Embryonic facial prominence (tissue), 1 donor: ENCODE results near the gene FIBCD1.

ENCODE experiments used
- DNase-seq: peaks from one replicate; pipeline ENCODE4 v3.0.0-alpha.2; 2016; ENCODE audit errors: extremely low spot score

Gene FIBCD1

GRCh38 chr9:130936285-130937117, 2.5 kb downstream of the FIBCD1 start:
- no peak for DNase-seq

- DNase-seq = no peak
Measured at GRCh38 chr9:130935648-130936271, 3.3 kb downstream of the FIBCD1 start.

DNA sequence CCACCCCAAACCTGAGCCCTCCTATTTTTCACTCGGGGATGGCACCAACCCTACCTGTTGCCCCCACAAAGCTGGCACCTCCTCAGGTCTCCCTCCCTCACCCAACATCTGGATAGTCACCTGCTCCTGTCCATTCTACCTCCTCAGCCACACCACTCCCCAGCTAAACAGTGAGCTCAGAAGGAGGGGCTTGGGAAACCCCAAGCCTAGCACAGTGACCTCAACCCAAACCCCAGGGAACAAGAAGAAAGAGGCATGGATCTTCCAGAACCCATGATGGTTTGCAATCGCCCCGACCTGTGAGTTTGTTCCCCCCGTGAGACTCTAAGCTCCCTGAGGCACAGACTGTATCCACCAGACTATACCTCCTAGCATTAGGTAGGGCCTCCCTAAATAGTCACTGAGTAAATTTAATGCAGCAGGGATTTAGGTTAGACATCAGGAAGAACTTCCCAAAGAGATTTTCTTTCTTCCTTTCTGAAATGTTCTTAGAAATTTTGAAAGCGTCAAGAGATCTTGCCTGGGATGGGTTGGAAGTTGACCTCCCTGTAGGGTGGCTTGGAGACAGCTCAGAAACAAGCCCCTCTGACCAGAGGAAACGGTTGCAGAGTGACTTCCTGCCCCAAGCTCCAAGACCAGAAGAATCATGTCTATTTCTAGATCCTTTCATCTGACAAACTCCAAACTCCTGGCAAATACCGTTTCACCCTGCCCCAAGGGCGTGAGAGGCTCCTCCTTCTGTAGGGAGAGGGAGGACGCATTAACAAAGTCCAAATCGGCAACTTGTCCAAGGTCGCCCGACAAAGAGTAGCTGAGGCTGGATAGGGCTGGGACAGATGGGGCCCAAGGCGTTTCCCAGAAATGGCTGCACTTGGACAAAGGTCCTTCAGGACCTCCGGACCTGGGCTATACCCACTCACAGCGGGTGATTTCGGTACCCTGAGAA, 4.1 kb downstream of the FIBCD1 start:
- no peak for DNase-seq

DNA sequence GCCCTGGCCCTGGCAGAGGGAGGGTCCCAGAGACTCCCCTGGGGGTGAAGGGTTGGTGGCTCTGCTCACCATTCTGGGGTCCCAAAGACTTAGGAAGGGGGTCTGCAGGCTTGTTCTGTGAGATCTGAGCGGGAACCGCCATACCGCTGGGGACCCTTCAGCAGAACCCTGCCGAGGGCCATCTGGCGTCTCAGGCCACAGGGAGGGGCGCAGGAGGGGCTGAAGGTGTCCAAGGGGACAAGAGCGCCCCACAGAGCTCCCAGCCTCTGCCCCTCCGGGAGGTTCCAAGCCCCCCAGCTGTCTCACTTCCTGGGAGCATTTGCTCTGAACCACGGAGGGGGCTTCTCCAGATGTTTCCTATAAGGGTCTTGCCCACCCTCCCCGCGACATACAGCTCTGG, 4.8 kb downstream of the FIBCD1 start:
- DNase-seq = no peak

DNA sequence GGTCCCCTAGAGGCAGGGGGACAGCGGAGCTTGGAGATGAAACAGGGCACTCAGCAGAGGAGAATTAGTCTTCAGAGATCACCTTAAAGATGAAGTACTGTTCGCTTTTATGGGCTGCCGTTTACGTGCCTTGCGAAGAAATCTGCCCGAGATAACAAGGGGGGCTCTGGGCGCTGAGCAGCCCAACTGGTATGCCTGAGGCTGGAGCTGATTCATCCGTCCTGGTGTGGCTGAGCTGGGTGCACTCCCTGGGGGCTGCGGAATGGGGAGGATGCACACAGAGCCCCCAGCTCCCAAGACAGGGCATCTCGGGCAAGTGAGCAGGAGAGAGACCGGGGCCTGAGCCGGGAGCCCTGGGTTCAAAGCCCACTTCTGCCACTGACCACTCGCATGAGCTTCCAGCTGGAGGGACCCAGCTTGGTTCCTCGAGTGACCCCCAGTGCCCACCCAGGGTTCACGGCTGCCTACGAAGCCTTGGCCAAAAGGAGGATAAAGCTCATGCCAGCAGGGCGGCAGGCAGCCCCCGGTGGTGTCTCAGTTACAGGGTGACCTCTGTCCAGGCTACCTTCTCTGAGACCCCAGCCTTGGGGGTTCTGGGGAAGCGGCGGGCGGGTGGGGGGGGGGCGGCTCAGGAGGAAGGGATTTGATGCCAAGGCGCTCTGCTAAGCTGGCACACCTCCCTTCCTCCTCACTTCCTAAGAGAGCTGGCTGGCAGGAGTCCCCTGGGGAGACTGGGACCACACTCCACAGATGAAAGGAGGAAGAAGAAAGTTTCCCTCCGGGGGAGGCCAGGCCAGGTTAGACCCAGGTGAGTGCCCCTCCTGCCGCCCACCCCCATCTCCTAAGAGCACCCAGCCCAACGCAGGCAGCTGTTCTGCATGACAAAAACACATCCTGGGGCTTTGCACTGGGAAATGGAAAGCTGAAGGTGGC, 5.7 kb downstream of the FIBCD1 start:
- DNase-seq = no peak

DNA sequence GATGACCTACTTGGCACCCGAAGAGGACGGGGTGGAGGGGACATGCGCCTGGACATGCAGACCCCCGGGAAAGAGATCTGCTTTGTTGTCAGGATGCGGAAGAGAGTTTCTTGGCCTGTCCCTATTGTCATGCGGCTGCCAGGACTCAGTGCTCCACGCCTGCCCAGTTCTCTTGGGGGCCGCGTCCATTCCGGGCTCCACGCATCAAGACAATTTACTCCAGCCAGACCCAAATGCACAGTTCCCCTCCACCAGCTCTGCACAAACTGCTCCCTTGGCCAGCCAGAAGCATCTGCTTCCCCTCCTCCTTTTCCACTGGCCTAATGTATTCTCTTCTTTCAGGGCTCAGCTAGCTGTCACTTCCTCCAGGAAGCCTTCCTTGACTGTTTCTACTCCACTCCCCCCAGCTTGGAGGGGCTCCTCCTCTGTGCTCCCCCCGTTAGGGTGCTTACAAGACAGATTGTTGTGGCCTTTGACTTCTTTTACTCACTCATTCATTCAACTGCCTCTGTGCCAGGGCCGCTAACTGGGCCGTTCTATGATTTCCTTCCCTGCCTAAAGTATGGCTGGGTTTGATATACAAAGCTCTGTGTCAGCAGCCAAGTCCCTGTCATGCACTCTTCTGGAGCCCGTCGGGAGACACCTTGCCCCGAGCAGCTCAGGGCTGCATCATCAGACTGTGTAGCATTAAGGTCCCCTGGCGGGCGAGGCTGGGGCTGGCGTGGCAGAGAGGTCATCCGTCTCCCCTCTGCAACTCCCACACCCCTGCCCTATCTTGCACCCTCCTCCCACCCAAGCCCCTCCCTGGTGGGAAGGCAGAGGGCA, 6.6 kb downstream of the FIBCD1 start:
- no peak for DNase-seq

DNA sequence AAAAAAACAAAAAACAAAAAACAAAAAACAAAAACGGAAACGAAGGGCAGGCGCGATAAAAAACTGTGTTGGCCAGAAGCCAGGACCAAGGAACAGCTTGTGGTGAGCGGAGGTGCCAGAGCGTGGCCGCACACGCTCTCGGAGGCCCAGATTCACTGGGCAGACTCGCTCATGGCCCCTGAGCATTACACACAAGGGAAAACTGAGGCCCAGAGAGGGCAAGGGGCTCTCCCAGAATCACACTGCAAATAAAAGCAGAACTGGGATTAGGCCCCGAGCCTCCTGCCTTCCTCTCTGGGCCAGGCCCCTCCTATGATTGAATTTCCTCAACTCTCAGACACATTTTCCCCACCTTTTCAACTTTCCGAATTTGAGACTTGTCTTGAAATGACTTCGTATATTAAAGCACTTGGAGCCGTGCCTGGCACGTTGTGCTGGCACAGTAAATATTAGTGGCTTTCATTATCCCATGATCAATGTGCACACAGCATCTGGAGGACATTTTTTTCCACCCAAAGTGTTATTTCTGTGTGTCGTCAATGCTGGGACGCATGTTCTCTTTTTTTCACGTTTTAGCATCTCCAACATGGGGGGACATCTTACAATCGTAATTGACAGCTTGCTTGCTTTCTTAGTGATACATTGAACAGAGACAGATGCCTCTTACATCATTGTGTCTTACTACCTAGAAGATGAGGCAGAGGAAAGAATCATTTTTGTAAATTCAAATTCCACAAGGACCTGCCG, 7.4 kb downstream of the FIBCD1 start:
- no peak for DNase-seq

DNA sequence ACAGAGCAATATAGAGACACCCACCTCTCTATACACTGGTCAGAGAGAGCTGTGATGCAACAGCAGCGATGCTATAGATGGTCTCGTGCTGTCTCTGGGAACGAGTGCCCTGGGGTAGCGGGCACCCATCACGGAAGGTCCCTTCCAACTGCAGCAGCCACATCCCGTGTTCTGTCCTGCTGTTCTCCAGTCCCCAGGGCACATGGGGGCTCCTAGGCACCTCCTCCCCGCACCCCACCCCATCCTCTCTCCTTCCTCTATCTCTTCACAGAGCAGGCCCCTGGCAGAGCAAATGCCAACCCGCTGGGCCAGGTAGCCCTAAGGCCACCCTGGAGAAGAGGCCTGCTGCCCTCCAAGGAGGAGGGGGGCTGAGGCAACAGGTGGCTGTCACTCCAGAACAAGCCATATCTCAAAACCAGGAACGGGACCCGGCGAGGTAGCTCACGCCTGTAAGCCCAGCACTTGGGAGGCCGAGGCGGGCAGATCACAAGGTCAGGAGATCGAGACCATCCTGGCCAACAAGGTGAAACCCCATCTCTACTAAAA, 8.2 kb downstream of the FIBCD1 start:
- DNase-seq = no peak

DNA sequence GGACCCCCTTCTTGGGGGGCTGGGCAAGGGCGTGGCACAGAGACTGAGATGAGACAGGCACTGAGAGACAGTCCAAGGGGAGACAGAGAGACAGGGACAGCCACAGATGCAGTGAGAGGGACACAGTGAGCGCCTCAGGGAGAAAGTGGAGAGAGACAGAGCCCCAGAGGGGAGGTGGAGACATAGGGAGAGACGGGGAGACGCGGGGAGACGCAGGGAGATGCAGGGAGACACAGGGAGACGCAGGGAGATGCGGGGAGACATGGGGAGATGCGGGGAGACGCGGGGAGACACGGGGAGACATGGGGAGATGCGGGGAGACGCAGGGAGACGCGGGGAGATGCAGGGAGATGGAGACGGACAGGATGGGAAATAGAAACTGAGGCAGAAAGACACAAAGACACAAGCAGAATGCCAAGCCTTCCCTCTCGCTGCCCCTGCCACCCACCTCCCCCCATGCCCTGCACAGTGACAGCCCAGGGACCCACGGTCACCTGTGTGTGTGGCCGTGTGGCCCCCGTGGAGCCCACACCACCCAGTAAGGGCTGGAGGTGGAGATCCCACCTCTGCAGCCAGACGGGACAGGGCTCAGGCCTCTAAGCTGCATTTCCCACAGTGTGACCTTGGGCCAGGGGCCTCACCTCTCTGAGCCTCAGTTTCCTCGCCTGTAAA, 8.8 kb downstream of the FIBCD1 start:
- no peak for DNase-seq

DNA sequence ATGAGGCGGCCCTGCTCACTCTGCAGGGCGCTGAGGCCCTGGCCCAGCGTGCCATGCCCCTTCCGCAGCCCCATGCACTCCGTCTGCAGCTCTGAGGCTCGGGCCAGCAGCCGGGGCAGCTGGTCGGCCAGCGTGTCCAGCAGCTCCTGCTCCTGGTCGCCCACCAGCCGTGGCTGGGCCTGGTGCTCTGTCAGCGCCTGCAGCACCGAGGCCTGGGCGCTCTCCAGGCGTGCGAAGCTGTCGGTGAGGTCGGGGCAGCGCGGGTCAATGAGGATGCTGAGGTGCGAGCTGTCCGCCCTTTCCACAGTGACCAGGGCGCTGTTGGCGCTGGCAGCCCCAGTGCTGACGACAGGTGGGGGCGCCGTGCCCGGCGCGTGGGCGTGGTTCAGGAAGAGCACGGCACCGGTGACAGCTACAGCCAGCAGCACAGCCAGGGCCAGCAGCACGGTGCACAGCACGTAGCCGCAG, 9.4 kb downstream of the FIBCD1 start:
- DNase-seq = no peak

GRCh38 chr9:130927995-130928900, 10.8 kb downstream of the FIBCD1 start:
- no peak for DNase-seq

DNA sequence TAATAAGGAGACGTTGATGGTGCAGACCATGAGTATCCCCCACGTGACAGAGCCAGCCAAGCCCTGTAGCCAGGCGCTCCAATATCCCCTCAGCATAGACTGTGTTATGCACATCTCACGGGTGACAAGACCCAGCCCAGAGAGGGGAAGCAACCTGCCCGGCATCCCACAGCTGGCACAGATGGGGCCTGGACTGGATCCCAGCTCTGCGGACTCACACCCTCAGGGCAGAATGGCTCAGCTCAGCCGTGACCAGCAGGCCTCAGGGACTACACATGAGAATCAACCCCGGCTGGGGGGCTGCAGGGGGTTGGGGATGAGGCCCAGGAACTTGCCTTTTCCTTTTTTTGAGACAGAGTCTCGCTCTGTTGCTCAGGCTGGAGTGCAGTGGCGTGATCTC, 11.7 kb downstream of the FIBCD1 start:
- no peak for DNase-seq

GRCh38 chr9:130925050-130925678, 13.9 kb downstream of the FIBCD1 start:
- no peak for DNase-seq

DNA sequence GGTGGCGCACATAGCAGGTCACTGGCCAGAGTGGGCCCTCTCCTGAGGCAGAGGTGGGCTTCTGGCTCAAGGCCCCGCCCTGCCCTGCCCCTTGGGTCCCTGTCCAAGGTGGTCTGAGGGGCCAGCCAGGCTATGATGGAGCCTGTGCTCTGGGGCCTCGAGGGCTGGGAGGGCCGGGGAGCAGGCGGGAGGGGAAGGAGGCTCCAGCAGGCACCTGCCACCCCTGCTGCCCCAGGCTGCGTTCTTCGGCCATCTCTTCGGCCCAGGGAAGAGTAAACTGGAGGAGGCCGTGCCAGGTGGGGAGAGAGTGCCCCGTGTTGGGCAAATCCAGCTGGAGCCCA, 14.6 kb downstream of the FIBCD1 start:
- no peak for DNase-seq

- no peak for DNase-seq
Measured at GRCh38 chr9:130923611-130924447, 15.2 kb downstream of the FIBCD1 start.

GRCh38 chr9:130922893-130923610, 16.0 kb downstream of the FIBCD1 start:
- DNase-seq = no peak
